ENCODE results near the gene TCF12.

TCF12 gene

DNA sequence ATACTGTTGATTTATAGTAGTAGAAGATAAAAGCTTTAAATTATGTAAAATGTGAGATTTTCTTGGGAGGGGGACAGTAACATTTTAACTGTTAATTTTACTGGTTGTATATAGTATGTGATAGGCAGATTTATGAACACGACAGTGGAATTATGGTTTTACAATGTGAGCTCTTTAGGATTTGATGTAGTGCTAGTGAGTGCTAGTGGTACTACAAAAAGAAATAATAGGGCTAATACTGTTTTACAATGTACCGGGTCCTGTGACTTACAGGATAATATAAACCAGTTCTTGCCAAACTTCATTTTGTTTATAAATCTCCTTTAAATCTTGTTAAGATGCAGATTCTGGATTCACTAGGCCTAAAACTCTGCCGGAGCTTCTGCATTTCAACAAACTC is 165.7 kb downstream of the TCF12 start:
- TF ChIP-seq, protein P1, sequence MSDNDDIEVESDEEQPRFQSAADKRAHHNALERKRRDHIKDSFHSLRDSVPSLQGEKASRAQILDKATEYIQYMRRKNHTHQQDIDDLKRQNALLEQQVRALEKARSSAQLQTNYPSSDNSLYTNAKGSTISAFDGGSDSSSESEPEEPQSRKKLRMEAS (IDR thresholded peaks at IDR 0.05): no peak
- TF ChIP-seq TEAD4 (IDR thresholded peaks at IDR 0.05): no peak
- no peak for TF ChIP-seq RAD21 (IDR thresholded peaks at IDR 0.05; ENCODE audit: low read depth)
- TF ChIP-seq CEBPB (IDR thresholded peaks at IDR 0.05): no peak
- TF ChIP-seq ZBTB7A (IDR thresholded peaks at IDR 0.05; ENCODE audit: low read depth): no peak
- TF ChIP-seq EGR1 (IDR thresholded peaks at IDR 0.05): no peak
- no peak for TF ChIP-seq YY1 (IDR thresholded peaks at IDR 0.05; ENCODE audit: low read depth)
- TF ChIP-seq FOXM1 (IDR thresholded peaks at IDR 0.05; ENCODE audit: borderline replicate concordance, low read depth): no peak
- no peak for TF ChIP-seq TAF1 (IDR thresholded peaks at IDR 0.05; ENCODE audit: low read depth)
- TF ChIP-seq, protein P2, sequence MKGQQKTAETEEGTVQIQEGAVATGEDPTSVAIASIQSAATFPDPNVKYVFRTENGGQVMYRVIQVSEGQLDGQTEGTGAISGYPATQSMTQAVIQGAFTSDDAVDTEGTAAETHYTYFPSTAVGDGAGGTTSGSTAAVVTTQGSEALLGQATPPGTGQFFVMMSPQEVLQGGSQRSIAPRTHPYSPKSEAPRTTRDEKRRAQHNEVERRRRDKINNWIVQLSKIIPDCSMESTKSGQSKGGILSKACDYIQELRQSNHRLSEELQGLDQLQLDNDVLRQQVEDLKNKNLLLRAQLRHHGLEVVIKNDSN (IDR thresholded peaks at IDR 0.05): no peak
- TF ChIP-seq CREB1 (IDR thresholded peaks at IDR 0.05; ENCODE audit: low read depth): no peak
- TF ChIP-seq EP300 (IDR thresholded peaks at IDR 0.05; ENCODE audit: borderline replicate concordance): no peak
- no peak for TF ChIP-seq TCF12 (IDR thresholded peaks at IDR 0.05; ENCODE audit: low read depth)
- no peak for TF ChIP-seq NFIC (IDR thresholded peaks at IDR 0.05)
- TF ChIP-seq, protein P3, sequence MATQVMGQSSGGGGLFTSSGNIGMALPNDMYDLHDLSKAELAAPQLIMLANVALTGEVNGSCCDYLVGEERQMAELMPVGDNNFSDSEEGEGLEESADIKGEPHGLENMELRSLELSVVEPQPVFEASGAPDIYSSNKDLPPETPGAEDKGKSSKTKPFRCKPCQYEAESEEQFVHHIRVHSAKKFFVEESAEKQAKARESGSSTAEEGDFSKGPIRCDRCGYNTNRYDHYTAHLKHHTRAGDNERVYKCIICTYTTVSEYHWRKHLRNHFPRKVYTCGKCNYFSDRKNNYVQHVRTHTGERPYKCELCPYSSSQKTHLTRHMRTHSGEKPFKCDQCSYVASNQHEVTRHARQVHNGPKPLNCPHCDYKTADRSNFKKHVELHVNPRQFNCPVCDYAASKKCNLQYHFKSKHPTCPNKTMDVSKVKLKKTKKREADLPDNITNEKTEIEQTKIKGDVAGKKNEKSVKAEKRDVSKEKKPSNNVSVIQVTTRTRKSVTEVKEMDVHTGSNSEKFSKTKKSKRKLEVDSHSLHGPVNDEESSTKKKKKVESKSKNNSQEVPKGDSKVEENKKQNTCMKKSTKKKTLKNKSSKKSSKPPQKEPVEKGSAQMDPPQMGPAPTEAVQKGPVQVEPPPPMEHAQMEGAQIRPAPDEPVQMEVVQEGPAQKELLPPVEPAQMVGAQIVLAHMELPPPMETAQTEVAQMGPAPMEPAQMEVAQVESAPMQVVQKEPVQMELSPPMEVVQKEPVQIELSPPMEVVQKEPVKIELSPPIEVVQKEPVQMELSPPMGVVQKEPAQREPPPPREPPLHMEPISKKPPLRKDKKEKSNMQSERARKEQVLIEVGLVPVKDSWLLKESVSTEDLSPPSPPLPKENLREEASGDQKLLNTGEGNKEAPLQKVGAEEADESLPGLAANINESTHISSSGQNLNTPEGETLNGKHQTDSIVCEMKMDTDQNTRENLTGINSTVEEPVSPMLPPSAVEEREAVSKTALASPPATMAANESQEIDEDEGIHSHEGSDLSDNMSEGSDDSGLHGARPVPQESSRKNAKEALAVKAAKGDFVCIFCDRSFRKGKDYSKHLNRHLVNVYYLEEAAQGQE (IDR thresholded peaks at IDR 0.05; ENCODE audit: low read depth): no peak

DNA sequence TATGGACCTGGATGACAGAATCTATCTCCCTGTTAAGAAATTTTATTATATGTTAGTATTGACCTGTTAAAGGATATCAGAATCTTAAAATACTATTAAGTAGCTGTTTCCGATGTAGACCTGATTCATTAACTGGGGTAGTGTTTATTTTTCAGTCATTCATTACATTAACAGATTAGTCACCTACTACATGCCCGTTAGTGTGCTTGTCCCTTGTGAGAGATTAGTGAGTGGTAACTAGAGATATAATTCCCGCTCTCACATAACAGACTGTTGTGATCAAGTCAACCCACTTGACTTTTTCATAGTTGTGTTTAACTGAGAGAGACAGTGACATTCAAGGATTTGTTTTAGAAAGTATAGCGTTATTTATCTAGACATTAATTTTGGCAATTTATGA is 166.8 kb downstream of the TCF12 start:
- no peak for TF ChIP-seq EGR1 (IDR thresholded peaks at IDR 0.05)
- no peak for TF ChIP-seq YY1 (IDR thresholded peaks at IDR 0.05; ENCODE audit: low read depth)
- TF ChIP-seq ZBTB7A (IDR thresholded peaks at IDR 0.05; ENCODE audit: low read depth): no peak
- no peak for TF ChIP-seq FOXM1 (IDR thresholded peaks at IDR 0.05; ENCODE audit: borderline replicate concordance, low read depth)
- no peak for TF ChIP-seq CREB1 (IDR thresholded peaks at IDR 0.05; ENCODE audit: low read depth)
- TF ChIP-seq TAF1 (IDR thresholded peaks at IDR 0.05; ENCODE audit: low read depth): no peak
- TF ChIP-seq TEAD4 (IDR thresholded peaks at IDR 0.05): no peak
- no peak for TF ChIP-seq RAD21 (IDR thresholded peaks at IDR 0.05; ENCODE audit: low read depth)
- no peak for TF ChIP-seq NFIC (IDR thresholded peaks at IDR 0.05)
- TF ChIP-seq, protein P3 (IDR thresholded peaks at IDR 0.05; ENCODE audit: low read depth): no peak
- no peak for TF ChIP-seq TCF12 (IDR thresholded peaks at IDR 0.05; ENCODE audit: low read depth)

DNA sequence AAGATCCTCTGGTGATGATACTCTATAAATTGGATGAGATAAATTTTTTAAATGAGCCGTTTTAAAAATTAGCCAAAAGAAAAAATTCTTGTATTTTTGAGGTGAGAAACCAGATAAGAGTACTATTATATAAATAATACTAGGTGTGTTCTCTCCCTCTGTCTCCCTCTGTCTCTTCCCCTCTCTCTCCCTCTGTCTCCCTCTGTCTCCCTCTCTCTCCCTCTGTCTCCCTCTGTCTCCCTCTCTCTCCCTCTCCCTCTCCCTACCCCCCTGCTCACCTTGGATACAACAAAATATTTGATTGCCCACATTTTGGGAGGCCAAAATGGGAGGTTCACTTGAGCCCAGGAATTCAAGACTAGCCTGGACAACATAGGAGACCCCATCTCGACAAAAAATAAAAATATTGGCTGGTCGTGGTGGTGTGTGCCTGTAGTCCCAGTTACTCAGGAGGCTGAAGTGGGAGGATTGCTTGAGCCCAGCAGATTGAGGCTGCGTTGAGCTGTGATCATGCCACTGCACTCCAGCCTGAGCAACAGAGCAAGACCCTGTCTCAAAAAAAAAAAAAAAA is 168.5 kb downstream of the TCF12 start:
- TF ChIP-seq RAD21 (IDR thresholded peaks at IDR 0.05; ENCODE audit: low read depth) (no peak), CREB1 (IDR thresholded peaks at IDR 0.05; ENCODE audit: low read depth) (no peak), FOXM1 (IDR thresholded peaks at IDR 0.05; ENCODE audit: borderline replicate concordance, low read depth) (no peak), EGR1 (IDR thresholded peaks at IDR 0.05) (no peak), NFIC (IDR thresholded peaks at IDR 0.05) (no peak), EP300 (IDR thresholded peaks at IDR 0.05; ENCODE audit: borderline replicate concordance) (no peak), TCF12 (IDR thresholded peaks at IDR 0.05; ENCODE audit: low read depth) (no peak), TAF1 (IDR thresholded peaks at IDR 0.05; ENCODE audit: low read depth) (no peak), YY1 (IDR thresholded peaks at IDR 0.05; ENCODE audit: low read depth) (no peak)
- TF ChIP-seq, protein P1 (IDR thresholded peaks at IDR 0.05): no peak
- TF ChIP-seq, protein P3 (IDR thresholded peaks at IDR 0.05; ENCODE audit: low read depth): no peak
- TF ChIP-seq, protein P2 (IDR thresholded peaks at IDR 0.05): no peak

DNA sequence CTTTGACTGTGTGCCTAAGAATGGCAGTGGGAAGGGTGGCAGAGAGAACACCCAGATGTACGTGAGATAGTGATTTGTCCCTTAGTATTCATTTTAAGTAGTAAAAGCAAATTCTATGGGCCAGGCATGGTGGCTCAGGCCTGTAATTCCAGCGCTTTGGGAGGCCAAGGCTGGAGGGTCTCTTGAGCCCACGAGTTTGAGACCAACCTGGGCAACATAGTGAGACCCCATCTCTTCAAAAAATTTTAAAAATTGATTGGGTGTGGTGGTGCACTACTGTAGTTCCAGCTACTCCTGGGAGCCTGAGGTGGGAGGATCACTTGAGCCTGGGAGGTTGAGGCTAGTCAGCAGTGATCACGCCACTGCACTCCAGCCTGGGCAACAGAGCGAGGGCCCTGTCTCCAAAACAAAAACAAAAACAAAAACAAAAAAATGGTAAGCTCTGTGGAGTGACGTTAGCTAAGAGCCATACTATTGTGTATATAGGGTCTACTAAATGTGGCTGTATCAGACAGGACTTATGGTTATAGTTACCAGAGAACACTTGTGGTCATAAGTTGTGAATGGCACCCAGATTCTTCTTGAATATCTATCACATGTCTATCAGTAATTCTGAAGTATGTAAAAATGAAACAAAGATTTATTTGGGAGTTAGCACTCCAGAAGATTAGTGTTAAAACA is 171.5 kb downstream of the TCF12 start:
- TF ChIP-seq ZBTB7A (IDR thresholded peaks at IDR 0.05; ENCODE audit: low read depth): no peak
- no peak for TF ChIP-seq NFIC (IDR thresholded peaks at IDR 0.05)
- no peak for TF ChIP-seq EP300 (IDR thresholded peaks at IDR 0.05; ENCODE audit: borderline replicate concordance)
